Activated naive CD4-positive, alpha-beta T cell treated with anti-CD3 and anti-CD28 coated beads, Interleukin-2, amount 50 U/mL, for 24 hours (primary cell): Measurements from ENCODE around the gene ITGA5.

Experiments used
- H3K27ac Mint-ChIP-seq: one replicate; pipeline ENCODE4 v1.8.0; 2021; ENCODE audit warnings: mild to moderate bottlenecking, mixed read lengths
- H3K27me3 Mint-ChIP-seq: one replicate; pipeline ENCODE4 v1.8.0; 2021; ENCODE audit warnings: mixed read lengths
- H3K36me3 Mint-ChIP-seq: one replicate; pipeline ENCODE4 v1.8.0; 2021; ENCODE audit warnings: mixed read lengths
- H3K4me1 Mint-ChIP-seq: one replicate; pipeline ENCODE4 v1.8.0; 2021; ENCODE audit warnings: mixed read lengths
- H3K4me3 Mint-ChIP-seq: one replicate; pipeline ENCODE4 v1.8.0; 2021; ENCODE audit warnings: mild to moderate bottlenecking, mixed read lengths
- H3K9me3 Mint-ChIP-seq: one replicate; pipeline ENCODE4 v1.8.0; 2021; ENCODE audit warnings: mixed read lengths

ITGA5 gene

DNA sequence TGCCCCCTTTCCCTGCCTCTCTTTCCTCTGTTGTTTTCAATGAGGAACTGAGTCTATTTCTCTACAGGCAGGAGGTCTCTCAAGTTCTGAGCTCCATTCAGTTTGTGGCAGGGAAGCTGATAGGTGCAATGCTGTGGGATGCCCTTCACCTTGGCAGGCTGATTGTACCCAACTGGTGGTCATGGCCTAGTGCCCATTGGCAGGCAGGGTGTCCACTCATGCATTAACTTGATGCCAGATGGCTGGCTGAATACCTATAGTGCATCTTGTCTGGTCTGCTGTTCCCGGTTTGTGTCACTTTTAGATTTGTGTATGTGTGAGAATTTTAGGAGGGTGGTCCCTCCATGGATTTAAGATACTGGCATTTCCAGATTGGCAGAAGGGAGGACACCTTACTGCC, 20.0 kb upstream of the ITGA5 start:
- Mint-ChIP-seq H3K4me1 (peaks cover 9% of the 10 kb centered on the region), H3K27me3 (no peaks in the 10 kb centered on the region), H3K36me3 (no peaks in the 10 kb centered on the region), H3K9me3 (no peaks in the 10 kb centered on the region), H3K27ac (no peak overlapping the region), H3K4me3 (no peak overlapping the region)

DNA sequence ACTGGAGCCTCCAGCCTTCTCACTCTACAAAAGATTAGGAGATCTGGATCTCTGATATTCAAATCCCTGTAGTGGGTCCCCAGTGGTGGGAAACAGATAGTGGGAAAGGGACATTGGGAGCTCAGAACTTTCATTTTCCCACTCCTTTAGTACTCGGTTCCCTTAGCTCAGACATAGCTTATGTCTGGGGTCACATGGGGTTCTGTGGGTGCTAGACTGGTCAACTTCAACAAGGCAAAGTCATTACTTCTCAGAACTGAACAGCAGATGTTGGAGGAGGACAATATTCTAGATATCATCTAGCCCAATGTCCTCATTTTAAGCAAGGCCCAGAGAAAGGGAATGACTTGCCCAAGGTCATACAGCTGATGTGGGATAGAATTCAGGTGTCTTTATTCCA, 19.5 kb upstream of the ITGA5 start:
- H3K36me3 Mint-ChIP-seq = no peaks in the 10 kb centered on the region
- H3K27me3 Mint-ChIP-seq = no peaks in the 10 kb centered on the region
- no peak overlapping the region for H3K27ac Mint-ChIP-seq
- no peaks in the 10 kb centered on the region for H3K9me3 Mint-ChIP-seq
- peaks cover 10% of the 10 kb centered on the region for H3K4me1 Mint-ChIP-seq
- H3K4me3 Mint-ChIP-seq = no peak overlapping the region

DNA sequence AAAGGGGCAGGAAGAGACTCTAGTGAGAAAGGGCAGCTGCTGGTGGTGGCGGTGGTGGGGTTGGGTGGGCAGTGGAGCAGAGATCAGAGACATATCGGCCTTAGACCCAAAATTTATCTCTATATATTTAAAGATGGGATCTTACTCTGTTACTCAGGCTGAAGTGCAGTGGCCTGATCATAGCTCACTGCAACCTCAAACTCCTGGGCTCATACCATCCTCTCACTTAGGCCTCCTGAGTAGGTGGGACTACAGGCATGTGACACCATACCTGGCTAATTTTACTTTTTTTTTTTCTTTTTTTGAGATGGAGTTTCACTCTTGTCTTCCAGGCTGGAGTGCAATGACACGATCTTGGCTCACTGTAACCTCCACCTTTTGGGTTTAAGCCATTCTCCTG, 18.6 kb upstream of the ITGA5 start:
- no peak overlapping the region for H3K27ac Mint-ChIP-seq
- no peak overlapping the region for H3K4me3 Mint-ChIP-seq
- H3K9me3 Mint-ChIP-seq = no peaks in the 10 kb centered on the region
- no peaks in the 10 kb centered on the region for H3K36me3 Mint-ChIP-seq
- H3K27me3 Mint-ChIP-seq = no peaks in the 10 kb centered on the region
- H3K4me1 Mint-ChIP-seq = peaks cover 17% of the 10 kb centered on the region

DNA sequence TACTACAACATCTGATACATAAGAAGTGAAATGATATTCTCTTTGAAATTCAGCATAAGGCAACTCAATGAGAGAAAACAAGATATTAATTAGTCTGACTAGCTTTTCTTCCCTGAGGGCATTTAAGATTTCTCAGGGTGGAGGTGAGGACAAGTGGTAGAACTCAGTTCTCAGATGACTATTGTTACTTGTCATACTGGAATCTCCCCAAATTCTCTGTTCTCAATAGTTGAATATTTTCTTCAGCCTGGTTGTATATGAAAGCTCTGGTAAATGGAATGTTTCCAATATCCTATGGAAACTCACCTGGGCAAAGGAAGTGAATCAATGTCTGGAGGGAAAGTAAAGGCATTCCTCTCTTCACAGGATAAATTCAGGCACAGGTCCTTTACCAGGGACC, 18.2 kb upstream of the ITGA5 start:
- Mint-ChIP-seq H3K4me1 (peaks cover 22% of the 10 kb centered on the region), H3K9me3 (no peaks in the 10 kb centered on the region), H3K36me3 (no peaks in the 10 kb centered on the region), H3K27me3 (no peaks in the 10 kb centered on the region), H3K4me3 (no peak overlapping the region), H3K27ac (no peak overlapping the region)

DNA sequence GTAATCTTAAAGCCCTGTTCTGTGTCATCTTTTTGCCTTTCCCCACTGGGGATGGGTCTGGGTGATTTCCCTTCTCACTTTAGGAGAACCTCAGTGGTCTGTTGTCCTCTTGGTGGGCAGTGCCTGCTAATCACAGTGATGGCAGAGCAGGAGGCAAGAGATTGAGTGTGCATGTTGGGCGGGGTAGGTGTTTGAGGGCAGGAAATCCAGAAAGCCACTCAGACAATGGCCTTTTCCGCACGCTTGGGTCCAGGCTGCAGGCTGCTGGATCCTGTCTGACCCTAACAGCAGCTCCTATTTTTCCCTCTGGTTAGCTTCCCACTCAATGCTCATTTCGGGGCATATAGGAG, 13.7 kb upstream of the ITGA5 start:
- H3K27me3 Mint-ChIP-seq = no peaks in the 10 kb centered on the region
- no peaks in the 10 kb centered on the region for H3K9me3 Mint-ChIP-seq
- no peak overlapping the region for H3K27ac Mint-ChIP-seq
- peaks cover 39% of the 10 kb centered on the region for H3K4me1 Mint-ChIP-seq
- H3K36me3 Mint-ChIP-seq = no peaks in the 10 kb centered on the region
- H3K4me3 Mint-ChIP-seq = no peak overlapping the region

DNA sequence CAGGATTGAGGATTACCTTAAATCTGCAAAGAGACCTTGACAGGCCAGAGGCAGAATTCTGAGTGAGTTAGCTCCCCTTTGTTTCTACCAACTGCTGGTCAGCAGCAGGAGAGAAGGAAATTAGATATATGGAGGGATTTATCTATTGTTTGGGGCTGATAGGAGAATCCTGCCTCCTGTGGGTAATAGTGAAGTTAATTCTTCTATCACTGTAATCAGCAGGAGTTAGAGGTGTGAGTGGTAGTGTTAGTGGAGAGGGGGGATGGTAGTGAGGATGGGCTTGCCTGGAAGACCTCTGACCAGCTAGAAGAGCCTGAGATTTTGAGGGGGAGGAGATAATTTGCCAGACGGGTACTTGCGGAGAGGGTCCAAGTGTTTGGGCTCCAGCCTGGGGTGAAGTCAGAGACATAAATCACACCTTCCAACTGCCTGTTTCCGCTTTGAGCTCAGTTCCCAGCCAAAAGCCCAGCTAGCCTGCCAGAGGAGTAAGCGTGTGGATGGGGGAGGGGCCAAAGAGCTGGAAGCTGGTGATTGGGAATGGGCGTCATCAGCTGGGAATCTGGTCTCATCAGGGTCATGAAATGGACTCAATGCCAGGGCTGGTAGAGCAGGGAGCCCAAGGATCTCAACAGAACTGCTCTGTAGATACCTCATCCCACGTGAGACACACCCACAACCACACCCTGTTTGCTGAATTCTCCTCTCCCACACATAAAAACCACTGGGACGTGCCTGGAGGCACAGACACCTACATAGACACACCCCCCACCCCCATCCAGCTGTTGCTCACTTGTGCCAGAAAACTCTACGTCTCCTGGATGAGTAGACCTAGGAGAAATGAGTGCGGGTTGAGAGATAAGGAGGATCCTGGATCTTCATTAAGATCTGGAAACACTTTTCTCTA, 13.1 kb upstream of the ITGA5 start:
- peaks cover 42% of the 10 kb centered on the region for H3K4me1 Mint-ChIP-seq
- H3K27me3 Mint-ChIP-seq = no peaks in the 10 kb centered on the region
- H3K4me3 Mint-ChIP-seq = no peak overlapping the region
- peak overlapping the region; percentile 37 for H3K27ac Mint-ChIP-seq
- H3K36me3 Mint-ChIP-seq = no peaks in the 10 kb centered on the region
- no peaks in the 10 kb centered on the region for H3K9me3 Mint-ChIP-seq

DNA sequence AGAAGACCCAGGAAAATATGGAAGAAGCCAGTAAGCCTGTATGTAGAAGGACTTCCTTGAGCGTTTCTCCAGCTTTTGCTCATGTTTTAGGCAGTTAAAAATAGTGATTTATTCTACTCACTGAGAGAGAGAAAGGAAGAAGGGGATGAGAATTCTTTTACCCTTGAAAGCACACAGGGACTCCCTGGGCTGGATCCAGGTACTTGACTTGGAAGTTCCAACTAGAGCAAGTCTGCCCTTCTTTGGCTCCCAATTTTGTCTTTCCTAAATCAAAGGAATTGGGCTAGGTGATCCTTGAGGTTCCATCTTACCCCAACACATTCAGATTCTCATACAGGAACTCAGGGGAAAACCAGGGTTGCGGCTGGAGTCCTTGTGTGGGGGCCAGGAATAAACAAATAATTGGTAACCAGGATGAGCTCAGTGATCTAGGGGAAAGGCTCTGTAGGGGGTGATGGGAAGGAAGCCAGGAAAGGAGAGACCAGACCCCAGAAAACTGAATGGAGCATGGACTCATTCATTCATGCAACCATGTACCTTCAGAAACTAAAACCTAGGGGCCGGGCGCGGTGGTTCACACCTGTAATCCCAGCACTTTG, 11.5 kb upstream of the ITGA5 start:
- peak overlapping the region; percentile 13 for H3K27ac Mint-ChIP-seq
- no peak overlapping the region for H3K4me3 Mint-ChIP-seq
- H3K27me3 Mint-ChIP-seq = no peaks in the 10 kb centered on the region
- H3K9me3 Mint-ChIP-seq = no peaks in the 10 kb centered on the region
- peaks cover 51% of the 10 kb centered on the region for H3K4me1 Mint-ChIP-seq
- no peaks in the 10 kb centered on the region for H3K36me3 Mint-ChIP-seq

DNA sequence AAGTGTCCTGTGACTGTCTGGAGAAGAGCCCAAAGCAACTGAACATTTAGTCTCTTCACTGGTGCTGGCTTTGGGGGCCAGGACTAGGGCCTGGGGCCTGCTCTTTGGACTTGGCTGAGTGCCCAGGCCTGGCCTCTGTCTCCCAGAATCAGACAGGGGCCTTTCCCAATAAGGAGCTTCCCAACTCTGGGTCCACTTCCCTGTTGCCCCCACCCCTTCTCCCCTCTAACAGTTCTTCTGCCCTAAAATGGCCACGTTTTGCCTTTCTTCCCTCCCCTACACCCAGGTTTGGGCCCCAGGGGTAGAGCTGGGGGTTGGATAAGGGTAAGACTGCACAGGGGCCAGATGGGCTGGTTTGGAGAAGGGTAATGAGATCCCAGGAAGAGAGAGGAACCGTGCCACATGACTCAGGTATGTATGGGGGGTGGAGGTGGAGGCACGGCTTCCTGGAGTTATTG, 10.0 kb upstream of the ITGA5 start:
- Mint-ChIP-seq H3K4me3 (no peak overlapping the region), H3K27ac (no peak overlapping the region), H3K36me3 (no peaks in the 10 kb centered on the region), H3K27me3 (no peaks in the 10 kb centered on the region), H3K9me3 (no peaks in the 10 kb centered on the region), H3K4me1 (peaks cover 56% of the 10 kb centered on the region)

DNA sequence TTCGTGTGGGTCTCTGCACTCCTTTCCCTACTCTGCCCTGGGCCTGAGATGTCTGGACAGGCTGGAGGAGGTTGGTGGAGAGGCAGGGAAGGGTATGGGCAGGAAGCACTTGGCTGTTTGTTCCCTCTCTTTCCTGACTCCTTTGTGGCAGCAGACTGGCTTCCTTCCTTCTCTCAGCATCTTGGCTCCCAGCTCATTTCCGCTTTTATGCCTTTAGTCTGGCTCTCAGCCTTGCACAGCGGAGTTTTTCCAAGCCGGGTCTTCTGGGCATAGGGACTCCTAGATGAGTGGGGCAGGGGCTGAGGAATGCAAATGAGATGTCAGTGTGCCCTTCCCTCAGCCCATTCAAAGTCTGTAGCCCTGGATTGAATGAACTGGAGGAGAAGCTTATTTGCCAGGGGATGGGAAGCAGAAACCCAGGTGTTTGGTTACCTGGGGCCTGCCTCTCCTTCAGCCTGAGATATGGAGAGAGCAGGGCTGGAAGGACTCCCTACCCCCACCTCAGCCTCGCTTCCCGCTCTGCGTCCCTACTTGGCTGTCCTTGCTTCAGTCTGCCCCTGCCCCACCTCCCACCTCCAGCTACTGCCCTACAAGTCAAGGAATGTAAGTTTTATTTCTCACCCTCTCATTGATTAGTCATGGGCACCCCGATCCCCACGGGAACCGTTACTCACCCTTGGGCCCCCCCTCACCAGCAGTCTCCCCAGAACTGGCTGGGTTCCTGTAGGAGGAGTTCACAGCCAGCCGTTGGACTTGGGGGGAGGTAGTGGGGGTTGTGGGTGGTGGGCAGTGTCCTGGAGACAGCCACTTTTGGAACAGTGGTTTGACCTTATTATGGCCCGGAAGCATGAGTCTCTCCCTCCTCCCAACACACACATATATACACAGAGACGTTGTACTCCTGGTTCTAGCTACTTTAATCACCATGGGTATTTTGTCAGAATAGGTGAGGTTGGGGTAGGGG, 9.3 kb upstream of the ITGA5 start:
- H3K4me3 Mint-ChIP-seq = no peak overlapping the region
- H3K36me3 Mint-ChIP-seq = no peaks in the 10 kb centered on the region
- no peak overlapping the region for H3K27ac Mint-ChIP-seq
- H3K9me3 Mint-ChIP-seq = no peaks in the 10 kb centered on the region
- peaks cover 54% of the 10 kb centered on the region for H3K4me1 Mint-ChIP-seq
- H3K27me3 Mint-ChIP-seq = no peaks in the 10 kb centered on the region

DNA sequence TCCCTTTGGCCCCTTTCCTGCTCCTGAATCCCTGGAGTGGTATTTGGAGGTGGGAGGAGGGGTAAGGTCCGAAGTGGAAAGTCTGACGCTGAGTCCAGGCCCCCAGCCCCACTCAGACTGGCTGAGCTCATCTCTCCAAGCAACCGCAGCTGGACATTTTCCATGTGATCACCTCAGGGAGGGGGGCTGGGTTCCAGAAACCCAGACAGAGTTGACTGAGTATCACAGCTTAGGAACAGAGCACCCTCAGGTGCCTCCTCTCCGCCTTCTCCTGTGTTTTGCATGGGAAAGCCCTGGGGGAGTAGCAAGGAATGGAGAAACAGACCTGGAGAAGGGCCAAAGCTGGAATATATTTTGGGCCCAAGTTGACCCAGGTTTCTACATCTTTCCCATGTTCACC, 8.0 kb upstream of the ITGA5 start:
- Mint-ChIP-seq H3K4me3 (no peak overlapping the region), H3K4me1 (peaks cover 49% of the 10 kb centered on the region), H3K27ac (no peak overlapping the region), H3K9me3 (no peaks in the 10 kb centered on the region), H3K27me3 (no peaks in the 10 kb centered on the region), H3K36me3 (no peaks in the 10 kb centered on the region)

DNA sequence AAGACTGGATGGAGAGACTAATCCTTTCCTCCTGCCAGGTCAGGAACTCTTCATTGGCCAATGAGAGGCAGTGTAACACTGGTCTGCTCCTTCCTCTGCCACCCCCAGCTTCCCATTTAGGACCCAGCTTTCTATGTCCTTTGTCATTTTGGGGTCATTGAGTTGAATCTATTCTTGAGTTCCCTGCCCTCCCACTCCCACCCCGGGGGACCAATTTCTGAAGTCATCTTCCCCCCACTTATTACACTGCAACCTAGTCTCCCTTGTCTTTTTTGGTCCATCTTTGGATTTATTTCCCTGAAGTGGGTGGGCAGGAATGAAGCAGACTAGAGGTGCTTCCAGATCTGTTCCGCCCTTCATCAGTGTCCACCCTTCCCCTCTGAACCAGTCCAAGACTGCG, 7.6 kb upstream of the ITGA5 start:
- no peaks in the 10 kb centered on the region for H3K27me3 Mint-ChIP-seq
- H3K4me1 Mint-ChIP-seq = peaks cover 49% of the 10 kb centered on the region
- no peaks in the 10 kb centered on the region for H3K9me3 Mint-ChIP-seq
- no peaks in the 10 kb centered on the region for H3K36me3 Mint-ChIP-seq
- no peak overlapping the region for H3K27ac Mint-ChIP-seq
- no peak overlapping the region for H3K4me3 Mint-ChIP-seq

DNA sequence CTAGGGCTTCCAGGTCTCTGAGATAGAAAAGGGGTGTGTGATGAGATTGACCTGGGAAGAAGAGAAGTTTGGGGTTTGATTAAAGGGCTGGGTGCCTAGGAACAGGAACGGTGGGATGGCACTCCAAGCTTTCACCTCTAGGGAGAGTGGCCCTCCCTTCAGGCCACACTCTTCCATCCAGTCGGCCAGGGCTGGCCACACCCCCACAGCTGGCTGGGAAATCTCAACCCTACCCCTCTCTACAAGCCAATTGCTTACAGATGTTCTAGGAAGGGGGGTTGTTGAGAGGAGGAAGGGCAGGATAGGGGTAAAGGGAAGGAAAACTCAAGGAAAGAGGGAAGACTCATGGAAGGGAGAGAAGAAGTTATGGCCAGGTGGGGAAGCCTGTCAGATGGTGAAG, 6.6 kb upstream of the ITGA5 start:
- Mint-ChIP-seq H3K27ac (no peak overlapping the region), H3K27me3 (no peaks in the 10 kb centered on the region), H3K36me3 (no peaks in the 10 kb centered on the region), H3K9me3 (no peaks in the 10 kb centered on the region), H3K4me3 (no peak overlapping the region), H3K4me1 (peaks cover 50% of the 10 kb centered on the region)

DNA sequence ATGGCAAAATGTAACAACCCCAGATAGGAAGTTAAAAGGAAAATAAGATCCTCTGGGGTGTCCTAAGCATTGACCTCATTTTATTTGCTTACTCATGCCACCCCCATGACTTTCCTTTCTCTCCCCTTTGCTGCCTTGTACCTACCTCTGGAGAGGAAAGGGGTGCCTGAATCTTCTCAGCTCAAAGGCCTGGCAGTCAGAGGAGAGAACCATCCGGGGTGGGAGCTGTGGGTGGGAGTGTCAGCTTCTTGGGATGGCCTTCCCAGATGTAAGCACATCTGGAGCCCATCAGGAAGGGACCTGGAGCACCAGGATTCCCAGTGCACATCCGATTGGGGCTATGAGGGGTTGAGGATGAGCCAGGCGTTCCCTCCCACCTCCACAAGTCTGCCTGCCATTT, 5.2 kb upstream of the ITGA5 start:
- Mint-ChIP-seq H3K4me3 (no peak overlapping the region), H3K9me3 (no peaks in the 10 kb centered on the region), H3K36me3 (no peaks in the 10 kb centered on the region), H3K4me1 (peaks cover 62% of the 10 kb centered on the region), H3K27ac (no peak overlapping the region), H3K27me3 (no peaks in the 10 kb centered on the region)

DNA sequence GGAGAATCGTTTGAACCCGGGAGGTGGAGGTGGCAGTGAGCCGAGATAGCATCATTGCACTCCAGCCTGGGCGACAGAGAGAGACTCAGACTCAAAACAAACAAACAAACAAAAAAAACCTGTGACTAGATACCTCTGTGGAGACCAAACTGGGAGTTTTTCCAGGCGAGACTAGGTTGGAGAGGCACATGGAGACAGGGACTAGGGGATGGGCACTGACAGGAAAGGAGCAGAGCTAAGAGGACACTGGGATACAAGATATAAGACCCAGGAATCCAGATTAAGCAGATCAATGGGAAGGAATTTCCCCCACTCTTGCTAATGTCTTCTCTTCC, 4.7 kb upstream of the ITGA5 start:
- Mint-ChIP-seq H3K4me3 (no peak overlapping the region), H3K36me3 (no peaks in the 10 kb centered on the region), H3K27me3 (no peaks in the 10 kb centered on the region), H3K27ac (no peak overlapping the region), H3K4me1 (peaks cover 61% of the 10 kb centered on the region), H3K9me3 (no peaks in the 10 kb centered on the region)

DNA sequence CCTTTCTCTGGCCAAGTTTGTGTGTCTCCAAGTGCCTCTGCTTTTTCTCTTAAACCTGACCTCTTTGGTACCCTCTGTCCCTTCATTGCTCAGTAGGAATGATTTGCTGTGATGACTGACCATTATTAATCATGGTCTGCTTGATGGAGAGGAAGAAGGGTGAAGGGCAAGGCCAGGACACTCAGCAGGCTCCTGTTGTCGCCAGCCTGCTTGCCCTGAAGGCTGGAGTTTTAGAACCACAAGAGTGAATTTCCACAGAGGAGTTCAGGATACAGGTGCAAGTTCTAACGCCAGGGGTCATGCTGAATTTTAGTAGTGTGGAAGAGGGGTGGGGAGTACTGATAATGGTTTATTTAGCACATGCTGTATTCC, 2.8 kb upstream of the ITGA5 start:
- no peaks in the 10 kb centered on the region for H3K9me3 Mint-ChIP-seq
- H3K27ac Mint-ChIP-seq = peak overlapping the region; percentile 48
- H3K27me3 Mint-ChIP-seq = no peaks in the 10 kb centered on the region
- H3K4me1 Mint-ChIP-seq = peaks cover 56% of the 10 kb centered on the region
- no peak overlapping the region for H3K4me3 Mint-ChIP-seq
- no peaks in the 10 kb centered on the region for H3K36me3 Mint-ChIP-seq
